NCI-H2029 (cell line): Measurements from ENCODE around the gene TMEM150C.
A peak's percentile ranks its signal among the peaks of the same experiment; 100 is the strongest.

ENCODE experiments used
- DNase-seq: peaks from one replicate; lab custom pipeline; 2025; lab: John Stamatoyannopoulos, UW

TMEM150C gene

DNA sequence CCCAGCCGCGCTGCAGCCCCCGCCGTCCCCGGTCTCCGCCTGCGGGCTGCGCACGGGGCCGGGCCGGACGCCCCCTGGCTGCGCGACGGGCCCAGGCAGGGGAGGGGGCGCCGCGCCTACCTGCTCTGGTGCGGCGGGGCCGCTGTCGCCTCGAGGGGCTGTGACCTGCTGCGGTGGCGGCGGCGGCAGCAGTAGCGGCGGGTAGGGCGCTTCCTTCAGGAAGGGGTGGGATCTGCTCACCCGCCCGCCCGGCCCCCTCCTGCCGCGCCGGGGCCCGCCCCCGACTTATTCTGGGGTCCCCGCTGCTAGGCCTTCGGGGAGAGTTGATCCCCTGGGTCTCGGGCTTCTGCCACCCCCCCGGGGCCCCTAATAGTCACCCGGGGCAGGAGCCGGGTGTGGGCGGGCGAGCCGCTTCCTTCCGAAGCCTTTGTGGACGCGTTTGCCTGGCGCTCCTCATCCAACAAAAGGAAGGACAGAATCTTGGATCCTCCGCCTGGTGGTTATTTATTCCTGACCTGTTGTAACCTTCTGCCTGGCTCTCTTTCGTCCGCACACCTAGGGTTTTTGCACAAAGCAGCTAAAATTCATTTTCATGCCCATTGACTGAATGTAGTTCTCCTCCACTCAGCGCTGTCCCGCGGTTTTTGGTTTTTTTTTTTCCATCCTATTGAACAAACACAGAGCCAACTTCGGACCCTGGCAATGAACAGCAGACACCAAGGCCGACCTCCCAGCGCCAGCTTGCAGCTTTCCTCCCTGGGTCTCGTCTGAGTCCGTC is at the start of gene TMEM150C:
Gene TMEM150C, minus strand, starts transcription at position 203 of the 778 bp plus-strand sequence. CDS start 57,331 bp downstream, outside the sequence.
- peak; percentile 18 for DNase-seq

DNA sequence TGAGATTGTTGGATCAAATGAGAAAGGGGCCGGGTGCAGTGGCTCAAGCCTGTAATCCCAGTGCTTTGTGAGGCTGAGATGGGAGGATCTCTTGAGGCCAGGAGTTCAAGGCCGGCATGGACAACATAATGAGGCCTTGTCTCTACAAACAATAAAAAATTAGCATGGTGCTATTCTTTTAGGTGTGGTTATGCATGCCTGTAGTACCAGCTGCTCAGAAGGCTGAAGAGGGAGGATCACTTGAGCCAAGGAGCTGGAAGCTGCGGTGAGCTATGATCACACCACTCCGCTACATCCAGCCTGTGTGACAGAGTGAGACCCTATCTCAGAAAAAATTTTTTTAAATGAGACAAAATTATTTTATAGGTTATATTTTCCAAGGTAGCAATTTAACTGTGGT is 49.7 kb upstream of the TMEM150C start:
- DNase-seq, result no peak

DNA sequence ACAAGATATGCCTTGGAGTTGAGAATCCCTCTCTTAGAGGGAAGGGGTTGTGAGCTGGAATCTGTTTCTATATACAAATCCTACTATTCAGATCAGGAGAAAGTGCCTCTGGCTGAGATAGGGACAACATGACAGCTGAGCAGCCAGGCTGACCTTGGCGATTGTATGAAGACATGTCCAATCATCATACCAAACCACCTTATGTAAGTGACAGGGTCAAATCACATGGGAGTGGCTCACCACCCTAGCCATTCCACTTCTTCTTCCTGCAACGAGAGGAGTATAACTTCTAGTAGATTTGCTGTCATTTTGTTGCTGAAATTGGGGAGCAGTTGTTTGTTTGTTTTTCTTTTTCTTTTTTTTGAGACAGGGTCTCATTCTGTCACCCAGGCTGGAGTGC is 48.3 kb upstream of the TMEM150C start:
- DNase-seq, result no peak

DNA sequence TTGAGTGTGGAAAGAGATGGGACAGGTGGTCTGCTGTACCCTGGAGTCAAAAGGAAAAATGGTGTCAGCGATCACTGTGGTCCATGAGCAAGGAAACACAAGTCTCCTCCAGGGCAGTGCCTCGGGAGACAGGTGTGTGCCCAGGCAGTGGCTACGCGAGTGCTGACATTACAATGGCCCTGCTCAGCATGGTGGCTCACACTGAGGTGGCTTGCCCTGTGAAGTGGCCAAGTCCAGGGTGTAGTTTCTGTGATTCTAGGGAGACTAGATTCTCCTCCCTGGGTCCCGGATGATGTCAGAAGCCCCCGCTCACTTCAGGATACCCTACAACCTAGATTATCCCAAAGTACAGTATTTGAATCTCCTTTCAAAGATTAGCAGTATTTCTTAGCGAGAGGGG is 44.8 kb upstream of the TMEM150C start:
- DNase-seq, result no peak

DNA sequence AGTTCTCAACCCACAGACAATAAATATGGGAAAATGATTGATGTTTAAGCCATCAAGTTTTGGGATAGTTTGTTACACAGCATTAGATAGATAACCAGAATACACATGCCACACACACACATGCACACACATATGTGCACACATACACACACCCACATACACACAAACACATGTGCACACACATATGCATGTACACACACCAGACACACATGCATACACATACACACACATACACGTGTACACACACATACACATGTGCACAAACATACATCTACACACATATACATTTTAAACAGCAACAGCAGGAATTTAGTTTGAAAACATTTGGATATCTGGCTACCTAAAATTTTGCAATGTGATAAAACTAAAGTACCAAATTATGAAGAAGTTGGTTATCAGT is 42.7 kb upstream of the TMEM150C start:
- no peak for DNase-seq

DNA sequence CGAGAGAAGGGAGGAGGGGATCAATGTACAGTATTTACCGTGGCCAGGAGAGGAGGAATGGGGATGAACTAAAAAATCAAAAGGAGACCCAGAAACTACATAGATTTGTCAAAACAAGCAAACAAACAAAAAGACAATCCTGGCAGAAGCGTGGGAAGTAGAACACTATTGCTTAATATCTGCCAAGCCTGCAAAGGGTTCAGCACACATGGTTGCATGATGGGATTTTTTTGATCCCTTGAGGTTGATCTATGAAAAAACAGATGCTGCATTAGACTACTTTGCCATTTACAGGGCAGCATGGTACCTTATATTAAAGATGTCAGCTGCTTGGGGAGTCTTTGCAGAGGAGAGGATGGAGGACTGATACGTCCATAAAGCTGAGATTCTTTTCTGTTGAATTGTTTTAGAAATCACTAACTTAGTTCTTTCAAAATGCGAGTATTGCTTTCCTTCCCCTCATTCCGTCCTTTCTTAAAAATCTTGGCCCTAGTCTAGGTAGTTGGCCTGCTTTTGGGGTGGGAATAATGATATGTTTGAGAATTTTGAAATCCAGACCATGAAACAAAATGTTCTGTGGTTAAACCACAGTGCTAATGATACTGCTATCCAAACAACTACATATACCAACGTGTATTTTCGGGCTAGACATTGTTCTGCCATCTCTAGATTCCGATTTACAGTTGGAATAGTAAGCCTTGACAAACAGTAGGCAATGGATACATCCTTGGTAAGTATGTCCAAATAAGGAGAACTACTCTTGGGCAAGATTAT is 39.6 kb upstream of the TMEM150C start:
- DNase-seq, result no peak

DNA sequence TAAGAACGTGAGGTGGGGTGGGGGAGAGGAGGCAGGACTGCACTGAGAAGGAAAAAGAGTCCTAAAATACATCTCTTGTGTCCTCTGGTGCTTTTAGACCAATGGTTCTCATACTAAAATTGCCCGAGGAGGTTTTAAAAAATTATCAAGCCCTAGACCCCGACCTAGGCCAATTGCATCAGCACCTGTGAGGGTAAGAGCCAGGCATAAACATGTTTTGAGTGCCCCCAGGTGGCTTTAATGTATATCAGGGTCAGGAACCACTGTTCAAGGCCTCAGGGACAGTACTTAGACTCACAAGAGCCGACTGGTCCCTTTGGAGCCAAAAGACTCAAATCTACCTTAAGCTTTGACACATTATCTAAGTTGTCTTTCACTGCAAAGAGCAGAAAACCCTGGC is 37.5 kb upstream of the TMEM150C start:
- DNase-seq, result peak; percentile 26

DNA sequence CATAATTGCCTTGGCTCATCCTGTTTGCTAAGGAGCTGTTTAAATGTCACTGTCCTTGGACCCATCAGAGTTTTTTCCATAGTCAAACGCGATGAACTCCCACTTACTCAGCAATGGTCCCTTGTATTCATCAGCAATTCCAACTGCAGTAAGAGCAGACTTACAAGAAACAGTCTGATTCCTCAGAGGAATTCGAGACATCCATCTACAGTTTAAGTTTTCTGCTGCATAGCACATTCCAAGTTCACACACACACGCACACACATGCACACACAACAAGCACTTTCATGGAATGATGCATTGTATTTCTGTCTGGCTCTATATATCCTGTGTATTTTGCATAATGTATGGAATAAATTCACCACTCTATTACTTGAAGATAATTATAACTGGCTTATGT is 32.7 kb upstream of the TMEM150C start:
- DNase-seq, result no peak

DNA sequence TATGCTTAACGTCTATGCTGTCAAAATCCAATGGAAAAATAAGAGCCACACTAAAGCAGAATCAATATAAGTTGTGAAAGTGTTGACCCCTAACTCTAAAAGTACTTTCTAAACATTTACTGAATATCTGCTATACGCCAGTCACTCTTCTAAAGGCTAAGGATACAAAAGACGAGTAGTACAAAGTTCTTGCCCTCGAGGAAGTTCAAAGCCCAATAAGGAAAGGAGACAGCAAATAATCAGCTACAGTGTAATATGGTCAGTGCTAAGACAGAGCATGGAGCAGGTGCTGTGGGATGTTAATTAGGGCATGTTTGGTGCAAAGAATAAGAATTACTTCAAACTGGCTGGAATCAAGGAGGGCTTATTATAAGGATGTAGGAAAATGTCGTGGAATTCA is 31.6 kb upstream of the TMEM150C start:
- no peak for DNase-seq

DNA sequence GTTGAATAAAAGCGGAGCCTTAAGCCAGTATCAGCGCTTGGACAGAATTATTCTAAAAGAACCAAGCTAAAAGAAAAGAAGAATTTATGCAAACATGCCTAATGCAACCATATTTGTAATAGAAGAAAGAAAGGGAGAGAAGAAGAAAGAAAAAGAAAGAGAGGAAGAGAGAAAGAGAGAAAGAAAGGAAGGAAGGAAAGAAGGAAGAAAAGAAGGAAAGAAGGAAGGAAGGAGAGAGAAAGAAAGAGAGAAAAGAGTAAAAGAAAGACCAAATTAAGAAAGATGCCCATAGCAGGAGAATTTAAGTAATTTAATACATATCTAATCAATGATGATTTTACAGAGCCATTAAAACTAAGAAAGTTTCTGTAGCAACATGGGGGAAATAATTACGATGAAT is 30.9 kb upstream of the TMEM150C start:
- DNase-seq, result no peak

DNA sequence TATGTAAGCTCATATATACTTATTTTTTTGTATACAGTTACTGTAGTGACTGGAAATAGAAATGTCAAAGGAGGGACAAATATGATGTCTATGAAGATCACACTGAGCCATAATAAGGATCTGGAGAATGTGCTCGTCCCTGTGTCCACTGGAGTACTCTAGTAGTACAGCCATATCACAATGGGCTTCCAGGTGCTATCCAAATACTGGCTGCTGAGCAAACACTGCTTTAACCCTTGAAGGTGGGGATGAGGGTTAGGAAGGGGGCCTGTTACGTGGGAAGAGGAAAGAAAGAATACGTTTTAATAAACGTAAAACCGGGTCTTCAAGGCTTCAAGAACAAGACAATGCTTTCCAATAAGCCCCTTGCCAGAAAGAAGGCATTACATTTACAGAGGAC is 29.8 kb upstream of the TMEM150C start:
- peak; percentile 11 for DNase-seq

DNA sequence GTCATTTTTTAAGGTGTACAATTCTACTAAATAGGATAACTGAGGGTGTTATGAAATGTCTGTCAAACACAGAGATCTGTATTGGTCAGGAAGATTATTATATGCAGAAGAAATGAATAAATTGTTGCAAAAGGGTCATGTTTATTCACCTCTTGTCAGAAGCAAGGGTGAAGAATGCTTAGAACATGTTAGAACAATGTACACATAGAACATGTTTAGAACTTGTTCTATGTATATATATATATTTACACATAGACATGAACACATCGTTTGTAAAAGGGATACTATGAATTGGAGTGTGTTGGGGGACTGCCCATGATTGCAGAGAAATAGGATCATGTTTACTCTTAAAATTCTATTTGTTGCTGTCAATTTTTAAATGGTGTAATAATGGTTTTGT is 28.0 kb upstream of the TMEM150C start:
- no peak for DNase-seq

DNA sequence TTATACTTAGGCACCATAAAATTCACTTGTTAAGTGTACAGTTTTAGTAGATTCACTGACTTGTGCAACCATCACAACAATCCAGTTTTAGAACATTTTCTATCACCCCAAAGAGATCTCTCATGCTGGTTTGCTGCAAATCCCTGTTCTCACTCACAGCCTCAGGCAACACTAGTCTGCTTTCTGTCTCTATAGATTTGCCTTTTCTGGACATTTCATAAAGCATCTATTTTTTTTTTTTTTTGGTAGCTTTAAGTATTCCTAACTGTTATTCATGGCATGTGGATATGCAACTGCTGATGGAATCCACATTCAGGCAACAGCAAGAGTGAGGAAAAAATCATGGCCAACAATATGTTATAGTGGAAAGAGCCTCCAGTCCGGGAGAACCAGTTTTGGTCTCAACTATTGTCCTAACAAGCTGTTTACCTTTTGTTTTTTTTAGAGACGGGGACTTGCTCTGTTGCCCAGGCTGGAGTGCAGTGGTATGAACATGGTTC is 27.0 kb upstream of the TMEM150C start:
- DNase-seq, result no peak

DNA sequence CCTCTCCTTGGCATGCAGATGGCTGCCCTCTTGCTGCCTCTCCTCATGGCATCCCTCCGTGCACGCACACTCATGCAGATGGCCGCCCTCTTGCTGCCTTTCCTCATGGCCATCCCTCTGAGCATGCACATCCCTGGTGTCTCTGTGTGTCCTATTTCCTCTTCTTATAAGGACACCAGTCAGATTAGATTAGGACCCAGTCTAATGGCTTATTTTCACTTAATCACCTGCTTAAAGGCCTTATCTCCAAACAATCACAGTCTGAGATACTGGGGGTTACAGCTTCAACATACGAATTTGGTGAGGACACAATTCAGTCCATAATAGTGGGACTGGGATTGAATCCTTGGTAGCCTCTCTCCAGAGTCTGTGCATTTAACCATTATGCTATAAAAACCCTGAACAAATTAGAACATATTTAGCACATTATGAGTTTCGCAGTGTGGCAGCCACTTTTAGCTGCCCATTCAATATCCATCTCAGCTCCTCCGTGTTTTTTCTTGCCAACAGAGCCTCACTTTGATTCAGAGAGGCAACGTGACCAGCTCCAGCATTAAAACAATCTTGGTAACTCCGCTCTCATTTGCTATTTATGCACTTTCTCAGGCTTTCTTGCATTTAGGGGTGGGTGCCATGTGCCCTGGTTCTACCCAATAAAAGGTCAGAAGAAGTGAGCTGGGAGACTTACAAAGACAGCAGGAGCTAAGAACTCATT is 26.2 kb upstream of the TMEM150C start:
- DNase-seq, result no peak

DNA sequence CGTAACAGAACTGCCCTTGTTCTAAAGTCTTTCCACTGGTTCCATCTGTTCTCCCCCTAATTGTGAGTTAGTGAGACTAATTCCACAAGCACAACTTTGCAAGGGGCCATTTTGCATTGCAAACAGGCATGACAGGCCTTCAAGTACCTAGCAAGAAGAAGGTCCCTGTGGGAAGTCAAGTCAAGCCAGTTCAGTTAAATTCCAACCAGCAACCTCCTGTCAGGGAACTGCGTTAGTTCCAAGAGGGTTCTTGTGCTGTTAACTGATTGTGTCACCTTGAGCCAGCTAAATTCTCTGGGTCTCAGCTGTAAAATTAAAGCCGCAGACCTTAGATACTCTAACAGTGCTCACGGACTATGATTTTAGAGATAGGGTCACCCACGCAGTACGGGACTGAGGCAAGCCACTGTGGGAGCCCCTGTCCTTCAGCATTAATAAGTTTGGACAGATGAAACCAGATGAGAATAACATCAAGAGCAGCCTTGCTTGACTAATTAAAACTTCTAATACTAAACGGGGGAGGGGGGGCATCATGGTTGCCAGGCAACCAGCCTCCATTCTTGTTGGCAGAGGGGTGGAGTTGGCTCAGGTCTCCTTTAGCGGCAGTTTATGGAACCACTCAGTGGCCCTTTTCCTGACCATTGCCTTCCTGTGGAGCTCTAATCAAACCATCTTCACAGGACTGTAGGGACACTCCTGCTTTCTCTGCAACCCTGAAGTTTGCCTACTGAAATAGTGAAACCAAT is 24.1 kb upstream of the TMEM150C start:
- DNase-seq, result peak; percentile 39

DNA sequence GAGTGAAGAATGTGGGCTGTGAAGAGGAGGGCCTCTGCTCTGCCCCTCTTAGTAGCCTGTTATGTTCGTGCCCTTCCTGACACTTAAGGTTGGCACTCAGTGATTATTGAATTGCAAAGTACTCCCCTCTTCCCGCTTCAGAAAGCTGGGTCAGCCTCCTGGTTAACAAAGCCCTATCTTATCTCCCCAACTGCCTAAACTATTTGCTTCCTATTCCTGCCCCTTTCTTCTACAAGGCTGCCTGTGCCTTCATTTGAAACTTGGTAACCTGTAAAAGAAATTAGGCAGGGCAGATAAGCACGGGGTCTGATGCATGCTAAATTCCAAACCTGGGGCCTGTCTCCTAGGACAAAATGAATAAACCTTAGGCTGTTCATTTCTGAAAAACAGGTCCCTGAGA is 23.1 kb upstream of the TMEM150C start:
- no peak for DNase-seq

DNA sequence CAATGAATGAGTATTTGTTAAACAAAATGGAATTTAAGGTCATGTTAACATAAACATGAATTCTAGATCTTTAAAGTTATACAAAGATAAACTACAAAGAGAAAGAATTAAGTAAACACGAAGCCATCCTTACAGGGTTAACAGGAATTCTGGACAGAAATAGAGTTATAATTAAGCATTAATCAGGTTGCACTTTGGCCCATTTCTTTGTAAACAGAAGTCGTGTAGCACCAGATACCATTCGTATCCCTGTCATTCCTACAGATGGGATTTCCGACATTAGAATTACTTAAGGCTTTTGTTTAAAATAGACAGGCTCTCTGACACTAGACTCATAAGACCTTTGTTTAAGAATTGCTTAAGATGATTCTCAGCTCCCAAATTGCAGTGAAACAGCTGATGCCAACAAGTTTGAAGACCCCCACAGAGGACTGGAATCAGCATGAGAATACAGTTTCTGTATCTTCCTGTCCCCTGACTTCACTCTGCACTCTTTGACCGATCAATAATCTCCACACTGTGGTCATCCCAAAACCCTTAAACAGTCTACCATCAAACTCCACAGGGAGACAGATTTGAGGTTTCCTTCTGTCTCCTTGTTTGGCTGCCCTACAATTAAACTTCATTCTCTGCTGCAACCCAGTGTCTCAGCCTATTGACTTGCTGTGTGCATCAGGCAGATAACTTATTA is 22.3 kb upstream of the TMEM150C start:
- DNase-seq, result no peak

DNA sequence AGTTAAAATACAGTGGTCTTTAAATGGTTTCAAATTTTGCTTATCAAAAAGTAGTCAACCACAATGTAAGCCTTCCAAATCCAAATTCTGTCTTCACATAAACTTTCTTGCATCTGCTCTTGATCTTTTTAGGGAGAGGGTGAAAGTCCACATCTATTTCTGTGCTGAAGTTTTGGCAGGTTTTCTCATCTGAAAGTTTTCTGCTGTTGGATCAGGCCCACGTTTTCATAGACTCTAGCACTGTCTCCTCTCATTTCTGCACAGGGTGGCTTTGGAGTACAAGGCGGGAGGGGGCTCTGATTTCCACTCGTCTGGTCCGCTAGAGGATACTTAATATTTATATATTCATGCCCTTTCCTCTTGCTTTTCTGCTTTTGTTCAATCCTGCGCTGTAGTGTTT is 18.1 kb upstream of the TMEM150C start:
- no peak for DNase-seq

DNA sequence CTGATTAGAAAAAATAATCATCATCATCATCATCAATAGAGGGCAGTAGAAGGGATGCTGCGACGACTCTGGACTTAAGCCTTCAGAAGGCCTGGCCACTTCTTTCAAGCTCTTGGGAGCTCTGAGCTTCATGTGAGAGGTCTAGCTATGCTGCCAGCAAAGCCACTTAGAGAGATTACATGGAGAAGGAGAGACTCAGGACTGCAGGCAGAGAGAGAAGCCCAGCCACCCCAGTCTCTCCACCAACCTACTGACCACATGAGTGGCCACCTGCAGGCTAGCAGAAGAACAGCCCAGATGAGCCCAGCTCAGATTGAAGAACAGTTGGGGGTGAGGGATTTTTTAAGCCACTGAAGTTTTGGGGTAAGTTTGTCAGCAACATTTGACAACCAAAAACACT is 17.1 kb upstream of the TMEM150C start:
- no peak for DNase-seq

DNA sequence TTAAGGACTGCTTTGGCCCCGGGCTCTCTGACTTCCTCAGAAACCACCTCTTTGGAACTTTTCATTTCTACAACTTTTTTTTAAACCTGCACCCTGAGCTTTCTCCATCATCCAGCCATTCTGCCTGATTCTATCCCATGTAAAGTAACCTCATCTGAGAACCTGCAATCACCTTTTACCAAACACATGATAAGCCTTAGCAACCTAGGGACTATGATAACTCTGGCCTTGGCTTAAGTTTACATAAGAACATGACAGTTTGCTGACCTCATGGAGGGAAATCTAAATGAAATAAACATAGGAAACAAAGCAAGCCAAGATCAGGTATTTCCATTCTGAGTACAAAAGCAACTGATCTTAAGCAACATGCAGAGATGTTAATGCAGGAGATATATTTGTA is 15.7 kb upstream of the TMEM150C start:
- no peak for DNase-seq

DNA sequence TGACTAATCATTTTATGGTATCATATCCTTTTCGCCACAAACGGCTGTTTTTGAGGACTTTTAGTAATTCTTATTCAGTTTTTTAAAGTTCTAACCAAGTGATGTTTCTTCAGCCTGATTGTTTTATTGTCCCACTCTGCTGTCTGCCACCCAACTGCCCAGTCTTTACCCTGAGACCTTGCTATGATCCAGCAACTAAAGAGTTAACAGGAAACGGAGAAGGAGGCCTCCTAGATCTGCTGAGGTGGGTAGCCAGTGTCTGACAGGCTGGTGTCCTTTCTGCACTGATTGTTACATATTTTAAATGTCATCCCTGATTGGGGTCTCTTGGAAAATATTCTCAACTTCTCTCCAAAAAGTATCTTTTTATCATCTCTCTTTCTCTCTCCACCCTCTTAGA is 7.9 kb upstream of the TMEM150C start:
- DNase-seq, result no peak
